A549 (cell line): Measurements from ENCODE around the gene POLD4.

Experiments used
- CBX8 ChIP-seq: fragments of 200-600 bp; sonication (generic); IDR thresholded peaks from 2 replicates; pipeline ENCODE4 v1.6.1; 2016
- CEBPB ChIP-seq, 2 experiments: fragments of >200 bp in 1 of 2; sonication (Bioruptor Twin) in 1 of 2; formaldehyde crosslinking in 1 of 2; IDR thresholded peaks; 2 replicates each; pipeline ENCODE4 v1.6.1; 2012 to 2016
- CHD2 ChIP-seq: fragments of 150-350 bp; IDR thresholded peaks from 2 replicates; pipeline ENCODE4 v1.6.1; 2014; ENCODE audit warnings: low read length; ENCODE audit not compliant: partially characterized antibody
- CTCF ChIP-seq: fragments of >200 bp; sonication (Bioruptor Twin); formaldehyde crosslinking; IDR thresholded peaks from 3 replicates; pipeline ENCODE4 v1.5.1; 2016
- ELK1 ChIP-seq: fragments of 150-350 bp; IDR thresholded peaks from 2 replicates; pipeline ENCODE4 v1.6.1; 2014; ENCODE audit warnings: low read depth, mild to moderate bottlenecking, low read length
- MAZ ChIP-seq: fragments of 150-350 bp; IDR thresholded peaks from 2 replicates; pipeline ENCODE4 v1.6.1; 2014; ENCODE audit warnings: antibody characterized with exemption, low read depth, low read length, borderline replicate concordance
- POLR2A ChIP-seq: IDR thresholded peaks from 2 replicates; pipeline ENCODE4 v1.6.1; 2012; ENCODE audit warnings: mild to moderate bottlenecking, low read length
- POLR2AphosphoS2 ChIP-seq: conservative IDR thresholded peaks from 2 replicates; pipeline ENCODE4 v1.6.1; 2012; ENCODE audit warnings: low read length, improper control_type of control experiment, inconsistent platforms

- no peak for TF ChIP-seq CHD2
- TF ChIP-seq CEBPB (IDR thresholded peaks at IDR 0.05): peak; percentile 76 to 96
- no peak for TF ChIP-seq POLR2AphosphoS2
- no peak for TF ChIP-seq CBX8
- TF ChIP-seq CTCF: peak; percentile 29
- TF ChIP-seq POLR2A: peak; percentile 36
- no peak for TF ChIP-seq ELK1
- peak; percentile 99 for TF ChIP-seq MAZ
Measured at GRCh38 chr11:67373648-67374570, 20.6 kb upstream of the POLD4 start.
